Suprapubic skin (tissue), 4 donors: ENCODE measurements around the gene LUZP2. TPM values are rescaled to one million over a fixed set of nuclear protein-coding genes. Genes with fewer than 3 reads are reported as not detected.

Experiments used
- DNase-seq, 2 donors: peaks; one replicate each; pipeline ENCODE4 v3.0.0-alpha.2; 2019; ENCODE audit warnings: low spot score in 2 of 2
- H3K27ac ChIP-seq: fragments of 200-600 bp; sonication (generic); one replicate; pipeline ENCODE4 v1.5.1; 2019
- H3K27me3 ChIP-seq: fragments of 200-600 bp; sonication (generic); one replicate; pipeline ENCODE4 v1.5.1; 2019
- H3K36me3 ChIP-seq: fragments of 200-600 bp; sonication (generic); one replicate; pipeline ENCODE4 v1.5.1; 2019
- H3K4me1 ChIP-seq: fragments of 200-600 bp; sonication (generic); one replicate; pipeline ENCODE4 v1.5.1; 2019
- H3K4me3 ChIP-seq: fragments of 200-600 bp; sonication (generic); one replicate; pipeline ENCODE4 v1.5.1; 2019; ENCODE audit warnings: mild to moderate bottlenecking
- H3K9me3 ChIP-seq: fragments of 200-600 bp; sonication (generic); one replicate; pipeline ENCODE4 v1.5.1; 2019
- CTCF ChIP-seq, 2 donors: fragments of 200-600 bp in 1 of 2; fragments of 450-650 bp in 1 of 2; sonication (generic) in 1 of 2; IDR thresholded peaks; one replicate each; pipeline ENCODE4 v1.5.1; 2016 to 2019; ENCODE audit warnings: antibody characterized with exemption in 2 of 2, mild to moderate bottlenecking in 1 of 2, moderate library complexity in 1 of 2
- EP300 ChIP-seq: sonication (generic); formaldehyde crosslinking; IDR thresholded peaks from one replicate; pipeline ENCODE4 v1.6.1; 2017; ENCODE audit warnings: antibody characterized with exemption
- POLR2A ChIP-seq, 2 donors: fragments of 450-650 bp; IDR thresholded peaks; one replicate each; pipeline ENCODE4 v1.6.1; 2017; ENCODE audit warnings: antibody characterized with exemption in 2 of 2, mild to moderate bottlenecking in 2 of 2, moderate library complexity in 2 of 2
- POLR2AphosphoS5 ChIP-seq, 3 donors: sonication (generic); formaldehyde crosslinking; IDR thresholded peaks; one replicate each; pipeline ENCODE4 v1.6.1; 2017; ENCODE audit warnings: antibody characterized with exemption in 3 of 3
- WGBS: methylation state at CpG from one replicate; pipeline ENCODE4 v1.1.5; 2018; 5-methylcytosine and 5-hydroxymethylcytosine counted together
- total RNA-seq, 4 donors: library from RNA; depleted of rRNA; stranded (reverse); fragments of >200 nt; gene quantifications; one replicate each; pipeline ENCODE4 v1.1.0, GENCODE V29; 2016

The LUZP2 gene
- total RNA-seq, 4 donors from 2014 or later, result 0.11 TPM; not detected in 3

- H3K9me3 ChIP-seq, result no peaks in the 10 kb centered on the region
- TF ChIP-seq POLR2AphosphoS5 (IDR thresholded peaks at IDR 0.05) (no peak), CTCF (IDR thresholded peaks at IDR 0.05) (no peak), POLR2A (IDR thresholded peaks at IDR 0.05) (no peak), EP300 (no peak)
- H3K27ac ChIP-seq, result no peak overlapping the region
- no peak for DNase-seq
- no peaks in the 10 kb centered on the region for H3K4me1 ChIP-seq
- H3K4me3 ChIP-seq, result no peak overlapping the region
- H3K36me3 ChIP-seq, result no peaks in the 10 kb centered on the region
- H3K27me3 ChIP-seq, result no peaks in the 10 kb centered on the region
Measured at GRCh38 chr11:24705474-24705873, 208.6 kb downstream of the LUZP2 start.

DNA sequence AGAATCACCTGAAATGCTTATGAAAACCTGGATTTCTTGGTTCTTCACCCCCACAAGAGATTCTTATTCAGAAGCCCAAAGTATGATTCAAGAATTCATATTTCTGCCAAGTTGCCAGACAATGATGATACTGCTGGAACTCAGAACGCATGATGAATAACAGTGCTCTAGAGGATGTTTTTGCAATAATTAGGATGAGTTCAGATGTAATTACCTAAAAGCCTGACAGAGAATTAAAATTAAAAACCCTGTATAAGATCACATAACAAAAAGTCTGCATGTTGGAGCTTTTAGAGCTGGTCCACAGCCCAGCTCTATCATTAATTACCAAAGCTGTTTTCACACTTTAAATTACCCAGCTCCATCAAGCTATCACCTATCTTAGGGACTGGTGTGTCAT is 211.8 kb downstream of the LUZP2 start:
- Histone ChIP-seq H3K4me1 (no peaks in the 10 kb centered on the region), H3K27ac (no peak overlapping the region), H3K9me3 (no peaks in the 10 kb centered on the region), H3K4me3 (no peak overlapping the region), H3K27me3 (no peaks in the 10 kb centered on the region), H3K36me3 (no peaks in the 10 kb centered on the region)
- WGBS, result 81% methylated on average over 1 of the region's 1 CpG
- TF ChIP-seq EP300 (no peak), POLR2AphosphoS5 (IDR thresholded peaks at IDR 0.05) (no peak), POLR2A (IDR thresholded peaks at IDR 0.05) (no peak), CTCF (IDR thresholded peaks at IDR 0.05) (no peak)
- DNase-seq, result no peak

- Histone ChIP-seq H3K36me3 (no peaks in the 10 kb centered on the region), H3K4me1 (no peaks in the 10 kb centered on the region), H3K4me3 (no peak overlapping the region), H3K27ac (no peak overlapping the region), H3K9me3 (no peaks in the 10 kb centered on the region), H3K27me3 (no peaks in the 10 kb centered on the region)
- TF ChIP-seq CTCF (IDR thresholded peaks at IDR 0.05) (no peak), POLR2AphosphoS5 (IDR thresholded peaks at IDR 0.05) (no peak), EP300 (no peak), POLR2A (IDR thresholded peaks at IDR 0.05) (no peak)
- DNase-seq, result no peak
- 66% methylated on average over 2 of the region's 2 CpGs for WGBS
Measured at GRCh38 chr11:24709928-24710565, 213.2 kb downstream of the LUZP2 start.

DNA sequence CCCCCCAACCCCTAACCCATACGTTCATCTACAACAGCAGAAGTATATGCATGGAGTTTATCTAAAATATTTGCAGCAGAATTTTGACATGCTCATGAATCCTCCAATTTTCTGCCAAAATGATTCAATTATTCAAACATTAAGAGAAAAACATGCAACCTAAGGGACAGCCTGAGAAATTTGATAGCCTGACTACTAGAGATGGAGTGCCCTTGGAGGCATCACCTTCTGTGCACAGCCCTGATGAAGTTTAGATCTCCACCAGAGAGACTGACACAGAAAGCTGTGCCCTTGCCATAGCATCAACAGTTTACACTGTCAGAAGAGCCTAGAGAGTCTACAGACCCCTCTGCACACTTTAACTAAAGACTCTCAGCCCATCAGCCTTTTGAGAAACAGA is 217.7 kb downstream of the LUZP2 start:
- 76% methylated on average over 1 of the region's 1 CpG for WGBS
- no peak for TF ChIP-seq EP300
- no peak for TF ChIP-seq POLR2A (IDR thresholded peaks at IDR 0.05)
- TF ChIP-seq CTCF (IDR thresholded peaks at IDR 0.05), result no peak
- no peak for TF ChIP-seq POLR2AphosphoS5 (IDR thresholded peaks at IDR 0.05)

GRCh38 chr11:24716403-24716802 is 219.6 kb downstream of the LUZP2 start:
- no peak for DNase-seq
- no peaks in the 10 kb centered on the region for H3K9me3 ChIP-seq
- no peaks in the 10 kb centered on the region for H3K27me3 ChIP-seq
- no peak overlapping the region for H3K27ac ChIP-seq
- no peaks in the 10 kb centered on the region for H3K36me3 ChIP-seq
- H3K4me3 ChIP-seq, result no peak overlapping the region
- no peaks in the 10 kb centered on the region for H3K4me1 ChIP-seq
- WGBS, result 91% methylated on average over 5 of the region's 5 CpGs
- no peak for TF ChIP-seq EP300
- TF ChIP-seq POLR2AphosphoS5 (IDR thresholded peaks at IDR 0.05), result no peak
- TF ChIP-seq CTCF (IDR thresholded peaks at IDR 0.05), result no peak
- no peak for TF ChIP-seq POLR2A (IDR thresholded peaks at IDR 0.05)

More for the DNA sequence above, 217.7 kb downstream of the LUZP2 start:
- Histone ChIP-seq H3K27ac (no peak overlapping the region), H3K27me3 (no peaks in the 10 kb centered on the region), H3K4me3 (no peak overlapping the region), H3K4me1 (no peaks in the 10 kb centered on the region), H3K36me3 (no peaks in the 10 kb centered on the region), H3K9me3 (no peaks in the 10 kb centered on the region)
- no peak for DNase-seq
